IMR-90 (cell line): ENCODE results near the gene SKA2. TPM values are rescaled to one million over a fixed set of nuclear protein-coding genes. Genes with fewer than 3 reads are reported as not detected.

Experiments used
- ATAC-seq: fragments of 200-7000 bp; cut with Tn5 transposase; 2 replicates; pipeline ENCODE4 v1.9.1; 2020; ENCODE audit warnings: low read depth, mild to moderate bottlenecking, moderate library complexity
- BruUV-seq: library from RNA; stranded (reverse); fragments of 400-500 nt; replicated peaks from 2 replicates; lab custom pipeline; 2021; lab: Mats Ljungman, UMichigan
- CTCF ChIA-PET: fragments of 300-600 bp; formaldehyde crosslinking; extraction: SDS; loops from one replicate; lab custom pipeline; 2021; ENCODE audit warnings: antibody characterized with exemption; lab: Yijun Ruan, JAX
- POLR2A ChIA-PET: fragments of 300-600 bp; sonication (Branson Sonifier 250); formaldehyde crosslinking; loops from one replicate; lab custom pipeline; 2022; ENCODE audit warnings: antibody characterized with exemption; ENCODE audit not compliant: unreplicated experiment; lab: Charles Lee
- DNase-seq: peaks from one replicate; pipeline ENCODE4 v3.0.0; 2013
- H2AFZ ChIP-seq: replicated peaks from 2 replicates; pipeline ENCODE3; 2013; ENCODE audit warnings: low read length, mild to moderate bottlenecking; ENCODE audit not compliant: poor library complexity
- H2AK5ac ChIP-seq: 2 replicates; pipeline ENCODE4 v1.6.1; 2013; ENCODE audit warnings: low read depth, low read length, inconsistent platforms
- H2AK9ac ChIP-seq: replicated peaks from 2 replicates; pipeline ENCODE3; 2013; ENCODE audit warnings: mild to moderate bottlenecking, low read depth, low read length, moderate library complexity; ENCODE audit not compliant: poor library complexity
- H2BK120ac ChIP-seq: 2 replicates; pipeline ENCODE4 v1.6.1; 2013; ENCODE audit warnings: low read depth, low read length, inconsistent platforms
- H2BK15ac ChIP-seq: 3 replicates; pipeline ENCODE4 v1.6.1; 2013; ENCODE audit warnings: low read depth, low read length, inconsistent platforms
- H2BK20ac ChIP-seq: 2 replicates; pipeline ENCODE4 v1.6.1; 2013; ENCODE audit warnings: low read depth, mild to moderate bottlenecking, inconsistent platforms, low read length, moderate library complexity
- H2BK5ac ChIP-seq: 2 replicates; pipeline ENCODE4 v1.6.1; 2013; ENCODE audit warnings: mild to moderate bottlenecking, low read depth, low read length, inconsistent platforms; ENCODE audit not compliant: poor library complexity, severe bottlenecking
- H3K14ac ChIP-seq: replicated peaks from 2 replicates; pipeline ENCODE4 v1.6.1; 2013; ENCODE audit warnings: low read depth, low read length, inconsistent platforms
- H3K18ac ChIP-seq: 2 replicates; pipeline ENCODE4 v1.6.1; 2013; ENCODE audit warnings: low read depth, low read length, control low read depth
- H3K23ac ChIP-seq: 2 replicates; pipeline ENCODE4 v1.6.1; 2013; ENCODE audit warnings: low read depth, low read length, inconsistent platforms
- H3K27ac ChIP-seq: 2 replicates; pipeline ENCODE4 v1.5.1; 2013; ENCODE audit warnings: mild to moderate bottlenecking, control low read depth, low read length; ENCODE audit not compliant: insufficient read depth
- H3K27me3 ChIP-seq: 2 replicates; pipeline ENCODE4 v1.6.1; 2013; ENCODE audit warnings: low read length; ENCODE audit not compliant: control insufficient read depth, insufficient read depth
- H3K36me3 ChIP-seq: 2 replicates; pipeline ENCODE4 v1.6.1; 2013; ENCODE audit warnings: low read length, mixed read lengths; ENCODE audit not compliant: control insufficient read depth, insufficient read depth
- H3K4ac ChIP-seq: 2 replicates; pipeline ENCODE4 v1.6.1; 2013; ENCODE audit warnings: low read depth, low read length, inconsistent platforms
- H3K4me1 ChIP-seq: 2 replicates; pipeline ENCODE4 v1.6.1; 2013; ENCODE audit warnings: low read length, mixed read lengths; ENCODE audit not compliant: control insufficient read depth, insufficient read depth
- H3K4me2 ChIP-seq: 2 replicates; pipeline ENCODE4 v1.6.1; 2013; ENCODE audit warnings: low read depth, mild to moderate bottlenecking, control low read depth, low read length, moderate library complexity
- H3K4me3 ChIP-seq: 2 replicates; pipeline ENCODE4 v1.5.1; 2013; ENCODE audit warnings: low read depth, mild to moderate bottlenecking, control low read depth, low read length, moderate library complexity; ENCODE audit not compliant: insufficient read depth
- H3K56ac ChIP-seq: 2 replicates; pipeline ENCODE4 v1.6.1; 2013; ENCODE audit warnings: low read length, inconsistent platforms; ENCODE audit not compliant: insufficient read depth; ENCODE audit errors: extremely low read depth
- H3K79me1 ChIP-seq, 2 experiments: 2 replicates each; pipeline ENCODE4 v1.6.1; 2013; ENCODE audit warnings: low read length in 2 of 2, inconsistent platforms in 1 of 2, low read depth in 1 of 2
- H3K9ac ChIP-seq: 2 replicates; pipeline ENCODE4 v1.6.1; 2013; ENCODE audit warnings: low read depth, low read length, control low read depth
- H3K9me1 ChIP-seq: 2 replicates; pipeline ENCODE4 v1.6.1; 2013; ENCODE audit warnings: low read length, inconsistent platforms; ENCODE audit not compliant: insufficient read depth
- H3K9me3 ChIP-seq: 2 replicates; pipeline ENCODE4 v1.6.1; 2013; ENCODE audit warnings: low read length; ENCODE audit not compliant: control insufficient read depth, insufficient read depth
- H4K20me1 ChIP-seq: 2 replicates; pipeline ENCODE4 v1.6.1; 2013; ENCODE audit warnings: low read length, inconsistent platforms; ENCODE audit not compliant: insufficient read depth
- H4K5ac ChIP-seq: 2 replicates; pipeline ENCODE4 v1.6.1; 2013; ENCODE audit warnings: mild to moderate bottlenecking, low read depth, low read length, control low read depth
- H4K8ac ChIP-seq, 2 experiments: 2 replicates each; pipeline ENCODE4 v1.6.1; 2013; ENCODE audit warnings: low read depth in 2 of 2, low read length in 2 of 2, control low read depth in 1 of 2, inconsistent platforms in 1 of 2
- H4K91ac ChIP-seq: 2 replicates; pipeline ENCODE4 v1.6.1; 2013; ENCODE audit warnings: low read depth, low read length, inconsistent platforms; ENCODE audit not compliant: insufficient read depth
- BHLHE40 ChIP-seq: fragments of 150-350 bp; IDR thresholded peaks from 2 replicates; pipeline ENCODE4 v1.6.1; 2016; ENCODE audit warnings: mild to moderate bottlenecking, low read depth, low read length
- FOS ChIP-seq: fragments of 150-350 bp; IDR thresholded peaks from 2 replicates; pipeline ENCODE4 v1.6.1; 2016; ENCODE audit warnings: low read depth, low read length
- MAFK ChIP-seq: IDR thresholded peaks from 2 replicates; pipeline ENCODE4 v1.6.1; 2012; ENCODE audit warnings: low read depth, low read length, improper control_type of control experiment
- NFE2L2 ChIP-seq: fragments of 150-350 bp; IDR thresholded peaks from 2 replicates; pipeline ENCODE4 v1.6.1; 2016; ENCODE audit warnings: low read depth, mild to moderate bottlenecking, low read length
- RAD21 ChIP-seq: IDR thresholded peaks from 2 replicates; pipeline ENCODE4 v1.6.1; 2012; ENCODE audit warnings: low read length, improper control_type of control experiment
- RFX5 ChIP-seq: IDR thresholded peaks from 2 replicates; pipeline ENCODE4 v1.8.0; 2012; ENCODE audit warnings: low read depth, mild to moderate bottlenecking, low read length, moderate library complexity
- SMC3 ChIP-seq: fragments of 150-350 bp; IDR thresholded peaks from 2 replicates; pipeline ENCODE4 v1.6.1; 2016; ENCODE audit warnings: low read depth, mild to moderate bottlenecking, antibody characterized with exemption, low read length, moderate library complexity
- WGBS, 2 experiments: methylation state at CpG; one replicate each; pipeline versions ENCODE4 v1.1.5 to v1.1.7; 2013; ENCODE audit warnings: missing lambda C conversion rate in 2 of 2; ENCODE audit not compliant: insufficient read length in 1 of 2; ENCODE audit errors: extremely low coverage in 2 of 2; 5-methylcytosine and 5-hydroxymethylcytosine counted together
- dilution Hi-C: fragments of 300-500 bp; cut with HindIII; formaldehyde crosslinking; loops from one replicate; pipeline ENCODE4 v1.14.3; 2018; ENCODE audit warnings: low sequenced_read_pairs; ENCODE audit not compliant: unreplicated experiment
- in situ Hi-C: fragments of 300-500 bp; cut with MboI; formaldehyde crosslinking; loops from 3 replicates; pipeline ENCODE4 v1.14.3; 2019; ENCODE audit warnings: low sequenced_read_pairs, inconsistent platforms, mixed read lengths
- intact Hi-C: fragments of 100-400 bp; cut with micrococcal nuclease; formaldehyde crosslinking; loops from 2 replicates; pipeline ENCODE4 v1.10.0; 2022
- polyA plus RNA-seq, 3 experiments: library from polyadenylated mRNA; depleted of rRNA; stranded (reverse); fragments of >200 nt; gene quantifications; 2 replicates each; pipeline ENCODE4 v1.2.3, GENCODE V29; 2012; ENCODE audit warnings: low replicate concordance in 1 of 3
- total RNA-seq: library from RNA; depleted of rRNA; stranded (reverse); fragments of >200 nt; gene quantifications from 2 replicates; pipeline ENCODE4 v1.2.3, GENCODE V29; 2012

SKA2 gene
- total and polyA plus RNA-seq, 2 of the 4 experiments (the other 2 are of a cell fraction) = 30.4 to 38.7 TPM

- H2BK20ac ChIP-seq = no peak overlapping the region
- ATAC-seq (no peak), DNase-seq (no peak)
- CTCF ChIA-PET = interaction anchor here (0.6 kb wide), 1 partner anchor 382 kb away, joined by 6 read pairs; no protein-coding TSS in a partner anchor
- H3K36me3 ChIP-seq = peaks cover 2% of the 10 kb centered on the region
- no peaks in the 10 kb centered on the region for H3K4me1 ChIP-seq
- no peaks in the 10 kb centered on the region for H3K9me3 ChIP-seq
- H3K18ac ChIP-seq = no peak overlapping the region
- POLR2A ChIA-PET = no interaction called here
- H3K27ac ChIP-seq = no peak overlapping the region
- H2BK15ac ChIP-seq = no peak overlapping the region
- peaks cover 7% of the 10 kb centered on the region for H4K20me1 ChIP-seq
- no peak overlapping the region for H3K4ac ChIP-seq
- H3K56ac ChIP-seq = no peak overlapping the region
- dilution Hi-C loops (no loop called here), intact Hi-C loops (no loop called here), in situ Hi-C loops (no loop called here)
- H3K9ac ChIP-seq = no peak overlapping the region
- H4K91ac ChIP-seq = no peak overlapping the region
- 0 out of 2 replicates have a peak, but pooled peaks cover 9% of the 10 kb centered on the region for H3K9me1 ChIP-seq
- TF ChIP-seq SMC3 (no peak), BHLHE40 (no peak), NFE2L2 (no peak), MAFK (no peak), RAD21 (no peak), RFX5 (no peak), FOS (no peak)
- no peak overlapping the region for H2BK120ac ChIP-seq
- H3K4me2 ChIP-seq = no peak overlapping the region
- no peak overlapping the region for H2BK5ac ChIP-seq
- WGBS, 2 experiments = no CpG with 5 or more reads among the region's 4 CpGs
- no TSS peak for BruUV-seq
- H4K8ac ChIP-seq = no peak overlapping the region
- H3K23ac ChIP-seq = no peak overlapping the region
- no peak overlapping the region for H3K14ac ChIP-seq
- no peaks in the 10 kb centered on the region for H3K27me3 ChIP-seq
- no peak overlapping the region for H2AK9ac ChIP-seq
- H4K5ac ChIP-seq = no peak overlapping the region
- H2AFZ ChIP-seq = no peak overlapping the region
- H2AK5ac ChIP-seq = no peak overlapping the region
- no peak overlapping the region for H3K4me3 ChIP-seq
- H3K79me1 ChIP-seq = peaks cover 22 to 51% of the 10 kb centered on the region in 2 experiments; a peak in 3 of 4 replicates
Observed at GRCh38 chr17:59139939-59140338, 15.0 kb downstream of the SKA2 start.
